Hepatocyte (in vitro differentiated cells): ENCODE data around the gene POLR2E. TPM values are rescaled to one million over a fixed set of nuclear protein-coding genes. Genes with fewer than 3 reads are reported as not detected.

Source experiments
- DNase-seq: peaks from one replicate; pipeline ENCODE4 v3.0.0-alpha.2; 2016; ENCODE audit warnings: low spot score
- H2AFZ ChIP-seq: fragments of 200-600 bp; sonication (generic); 2 replicates; pipeline ENCODE4 v1.6.0; 2016; ENCODE audit warnings: antibody characterized with exemption, mild to moderate bottlenecking
- H3K27ac ChIP-seq: fragments of 200-600 bp; sonication (generic); 2 replicates; pipeline ENCODE4 v1.5.1; 2016; ENCODE audit warnings: mild to moderate bottlenecking
- H3K27me3 ChIP-seq: fragments of 200-600 bp; sonication (generic); 2 replicates; pipeline ENCODE4 v1.6.1; 2016
- H3K36me3 ChIP-seq: fragments of 200-600 bp; sonication (generic); replicated peaks from 2 replicates; pipeline ENCODE4 v1.5.1; 2016; ENCODE audit warnings: low read depth; ENCODE audit not compliant: insufficient read depth
- H3K4me1 ChIP-seq: fragments of 200-600 bp; sonication (generic); 2 replicates; pipeline ENCODE4 v1.5.1; 2016; ENCODE audit warnings: mild to moderate bottlenecking, moderate library complexity; ENCODE audit not compliant: insufficient read depth
- H3K4me2 ChIP-seq: fragments of 200-600 bp; sonication (generic); 2 replicates; pipeline ENCODE4 v1.6.0; 2016
- H3K4me3 ChIP-seq: fragments of 200-600 bp; sonication (generic); 2 replicates; pipeline ENCODE4 v1.5.1; 2016; ENCODE audit warnings: mild to moderate bottlenecking
- H3K79me2 ChIP-seq: fragments of 200-600 bp; sonication (generic); 2 replicates; pipeline ENCODE4 v1.6.0; 2017; ENCODE audit warnings: mild to moderate bottlenecking
- H3K9me2 ChIP-seq: fragments of 200-600 bp; sonication (generic); replicated peaks from 2 replicates; pipeline ENCODE4 v1.6.0; 2017; ENCODE audit warnings: mild to moderate bottlenecking; ENCODE audit not compliant: insufficient read depth
- H3K9me3 ChIP-seq: fragments of 200-600 bp; sonication (generic); 2 replicates; pipeline ENCODE4 v1.5.1; 2016; ENCODE audit warnings: low read depth, mild to moderate bottlenecking
- H4K20me1 ChIP-seq: fragments of 200-600 bp; sonication (generic); 2 replicates; pipeline ENCODE4 v1.6.0; 2016; ENCODE audit warnings: mild to moderate bottlenecking; ENCODE audit not compliant: insufficient read depth, poor library complexity, severe bottlenecking
- CTCF ChIP-seq: fragments of 200-600 bp; sonication (generic); IDR thresholded peaks from 2 replicates; pipeline ENCODE4 v1.5.1; 2016; ENCODE audit warnings: antibody characterized with exemption, mild to moderate bottlenecking; ENCODE audit not compliant: poor library complexity
- EZH2 ChIP-seq: fragments of 200-600 bp; sonication (generic); IDR thresholded peaks from 2 replicates; pipeline ENCODE4 v1.6.1; 2016; ENCODE audit warnings: antibody characterized with exemption, mild to moderate bottlenecking, borderline replicate concordance
- EZH2phosphoT487 ChIP-seq: fragments of 200-600 bp; sonication (generic); IDR thresholded peaks from one replicate; pipeline ENCODE4 v1.6.1; 2018; ENCODE audit warnings: antibody characterized with exemption, mild to moderate bottlenecking, low read depth, moderate library complexity; ENCODE audit not compliant: unreplicated experiment, severe bottlenecking
- WGBS: methylation state at CpG from one replicate; pipeline ENCODE4 v1.1.6; 2016; ENCODE audit warnings: low lambda C conversion rate; ENCODE audit errors: missing lambda C conversion rate; 5-methylcytosine and 5-hydroxymethylcytosine counted together
- polyA plus RNA-seq: library from polyadenylated mRNA; unstranded; fragments of >200 nt; fragmentation: Nextera tagmentation; extraction: Ambion mirVana; gene quantifications from 2 replicates; pipeline ENCODE4 v1.2.1, GENCODE V29; 2016
- total RNA-seq: library from RNA; depleted of rRNA; stranded (reverse); fragments of >200 nt; gene quantifications from 2 replicates; pipeline ENCODE4 v1.2.3, GENCODE V29; 2014

The POLR2E gene
- total and polyA plus RNA-seq, 2 experiments from 2014 or later = 126 to 328 TPM

GRCh38 chr19:1052349-1052975 lies 42.7 kb downstream of the POLR2E start:
- H3K4me2 ChIP-seq = no peak overlapping the region
- no peaks in the 10 kb centered on the region for H3K9me2 ChIP-seq
- H2AFZ ChIP-seq = no peak overlapping the region
- TF ChIP-seq EZH2 (no peak), CTCF (no peak), EZH2phosphoT487 (no peak)
- no peaks in the 10 kb centered on the region for H3K36me3 ChIP-seq
- no peak overlapping the region for H3K4me3 ChIP-seq
- no peaks in the 10 kb centered on the region for H3K79me2 ChIP-seq
- H4K20me1 ChIP-seq = no peaks in the 10 kb centered on the region
- DNase-seq = no peak
- no peaks in the 10 kb centered on the region for H3K27me3 ChIP-seq
- no peaks in the 10 kb centered on the region for H3K9me3 ChIP-seq
- H3K4me1 ChIP-seq = no peaks in the 10 kb centered on the region
- 83% methylated on average over 1 of the region's 5 CpGs for WGBS
- H3K27ac ChIP-seq = no peak overlapping the region

- DNase-seq = no peak
- no peak overlapping the region for H3K27ac ChIP-seq
- H3K9me2 ChIP-seq = no peaks in the 10 kb centered on the region
- H3K36me3 ChIP-seq = no peaks in the 10 kb centered on the region
- TF ChIP-seq CTCF = no peak
- TF ChIP-seq EZH2phosphoT487 = no peak
- no peak for TF ChIP-seq EZH2
- no peaks in the 10 kb centered on the region for H3K27me3 ChIP-seq
- H4K20me1 ChIP-seq = no peaks in the 10 kb centered on the region
- WGBS = 95% methylated on average over 17 of the region's 17 CpGs
- H2AFZ ChIP-seq = no peak overlapping the region
- no peaks in the 10 kb centered on the region for H3K4me1 ChIP-seq
- no peaks in the 10 kb centered on the region for H3K79me2 ChIP-seq
- H3K9me3 ChIP-seq = no peaks in the 10 kb centered on the region
- no peak overlapping the region for H3K4me3 ChIP-seq
- H3K4me2 ChIP-seq = no peak overlapping the region
These were observed 43.4 kb downstream of the POLR2E start for GRCh38 chr19:1051791-1052190.

GRCh38 chr19:1050989-1051788 lies 44.0 kb downstream of the POLR2E start:
- H4K20me1 ChIP-seq = no peaks in the 10 kb centered on the region
- no peak overlapping the region for H3K27ac ChIP-seq
- TF ChIP-seq CTCF = no peak
- TF ChIP-seq EZH2phosphoT487 = no peak
- no peak for TF ChIP-seq EZH2
- H3K9me3 ChIP-seq = no peaks in the 10 kb centered on the region
- H2AFZ ChIP-seq = no peak overlapping the region
- no peak overlapping the region for H3K4me2 ChIP-seq
- no peaks in the 10 kb centered on the region for H3K36me3 ChIP-seq
- DNase-seq = no peak
- H3K27me3 ChIP-seq = no peaks in the 10 kb centered on the region
- no peaks in the 10 kb centered on the region for H3K9me2 ChIP-seq
- no peaks in the 10 kb centered on the region for H3K79me2 ChIP-seq
- WGBS = 93% methylated on average over 30 of the region's 31 CpGs
- H3K4me3 ChIP-seq = no peak overlapping the region
- H3K4me1 ChIP-seq = no peaks in the 10 kb centered on the region
